Measurements from ENCODE around the gene SSTR5. TPM values are rescaled to one million over a fixed set of nuclear protein-coding genes. Genes with fewer than 3 reads are reported as not detected.

SSTR5 gene
- total and polyA plus RNA-seq, 2 experiments from 2014 or later, result 0.77 to 1.3 TPM

- Histone ChIP-seq H2AFZ (no peak overlapping the region), H3K9me2 (replicated peaks; ENCODE audit: insufficient read depth) (no peaks in the 10 kb centered on the region), H4K20me1 (ENCODE audit: insufficient read depth, poor library complexity, severe bottlenecking) (no peaks in the 10 kb centered on the region), H3K4me2 (no peak overlapping the region), H3K79me2 (no peaks in the 10 kb centered on the region), H3K4me1 (ENCODE audit: insufficient read depth) (peaks cover 26% of the 10 kb centered on the region), H3K27ac (no peak overlapping the region), H3K4me3 (no peak overlapping the region), H3K36me3 (replicated peaks; ENCODE audit: insufficient read depth, low read depth) (no peaks in the 10 kb centered on the region), H3K27me3 (no peaks in the 10 kb centered on the region), H3K9me3 (ENCODE audit: low read depth) (no peaks in the 10 kb centered on the region)
- TF ChIP-seq EZH2phosphoT487 (IDR thresholded peaks at IDR 0.05; ENCODE audit: low read depth, severe bottlenecking, unreplicated experiment) (no peak), EZH2 (IDR thresholded peaks at IDR 0.05; ENCODE audit: borderline replicate concordance) (no peak), CTCF (IDR thresholded peaks at IDR 0.05; ENCODE audit: poor library complexity) (no peak)
- WGBS (ENCODE audit: low lambda C conversion rate, missing lambda C conversion rate), result 87% methylated on average over 6 of the region's 6 CpGs
- DNase-seq (ENCODE audit: low spot score), result no peak
Measured at GRCh38 chr16:1034230-1035065, 38.1 kb upstream of the SSTR5 start.

GRCh38 chr16:1035066-1035415, 37.5 kb upstream of the SSTR5 start:
- Histone ChIP-seq H3K9me2 (replicated peaks; ENCODE audit: insufficient read depth) (no peaks in the 10 kb centered on the region), H3K4me3 (no peak overlapping the region), H2AFZ (no peak overlapping the region), H3K9me3 (ENCODE audit: low read depth) (no peaks in the 10 kb centered on the region), H3K27me3 (no peaks in the 10 kb centered on the region), H3K4me2 (no peak overlapping the region), H3K27ac (no peak overlapping the region), H3K79me2 (no peaks in the 10 kb centered on the region), H4K20me1 (ENCODE audit: insufficient read depth, poor library complexity, severe bottlenecking) (no peaks in the 10 kb centered on the region), H3K36me3 (replicated peaks; ENCODE audit: insufficient read depth, low read depth) (no peaks in the 10 kb centered on the region), H3K4me1 (ENCODE audit: insufficient read depth) (peaks cover 26% of the 10 kb centered on the region)
- WGBS (ENCODE audit: low lambda C conversion rate, missing lambda C conversion rate), result 66% methylated on average over 3 of the region's 7 CpGs
- DNase-seq (ENCODE audit: low spot score), result no peak
- TF ChIP-seq CTCF (IDR thresholded peaks at IDR 0.05; ENCODE audit: poor library complexity), result no peak
- TF ChIP-seq EZH2 (IDR thresholded peaks at IDR 0.05; ENCODE audit: borderline replicate concordance), result no peak
- no peak for TF ChIP-seq EZH2phosphoT487 (IDR thresholded peaks at IDR 0.05; ENCODE audit: low read depth, severe bottlenecking, unreplicated experiment)

- H3K27me3 ChIP-seq, result no peaks in the 10 kb centered on the region
Measured at GRCh38 chr16:1036166-1036565, 36.4 kb upstream of the SSTR5 start.

More at GRCh38 chr16:1036166-1036565, 36.4 kb upstream of the SSTR5 start:
- Histone ChIP-seq H3K4me3 (no peak overlapping the region), H3K27ac (no peak overlapping the region), H3K36me3 (replicated peaks; ENCODE audit: insufficient read depth, low read depth) (no peaks in the 10 kb centered on the region), H3K4me2 (peak overlapping the region; percentile 55), H3K4me1 (ENCODE audit: insufficient read depth) (peaks cover 19% of the 10 kb centered on the region), H3K79me2 (no peaks in the 10 kb centered on the region), H3K9me3 (ENCODE audit: low read depth) (no peaks in the 10 kb centered on the region), H2AFZ (no peak overlapping the region), H4K20me1 (ENCODE audit: insufficient read depth, poor library complexity, severe bottlenecking) (no peaks in the 10 kb centered on the region), H3K9me2 (replicated peaks; ENCODE audit: insufficient read depth) (no peaks in the 10 kb centered on the region)
- peak; percentile 48 for DNase-seq (ENCODE audit: low spot score)
- WGBS (ENCODE audit: low lambda C conversion rate, missing lambda C conversion rate), result 55% methylated on average over 10 of the region's 15 CpGs
- TF ChIP-seq EZH2phosphoT487 (IDR thresholded peaks at IDR 0.05; ENCODE audit: low read depth, severe bottlenecking, unreplicated experiment), result no peak
- no peak for TF ChIP-seq EZH2 (IDR thresholded peaks at IDR 0.05; ENCODE audit: borderline replicate concordance)
- no peak for TF ChIP-seq CTCF (IDR thresholded peaks at IDR 0.05; ENCODE audit: poor library complexity)

Measured in hepatocyte (in vitro differentiated cells).